Stimulated activated CD4-positive, alpha-beta T cell treated with anti-CD3 and anti-CD28 coated beads, Interleukin-15, amount 100 ng/mL, for 48 hours (primary cell): Measurements from ENCODE around the gene ABCA12.

Experiments used
- DNase-seq, 2 donors: peaks; one replicate each; pipeline ENCODE4 v3.0.0-alpha.2; 2020; ENCODE audit warnings: low read depth in 2 of 2

ABCA12 gene

GRCh38 chr2:215136669-215137328, 1.6 kb downstream of the ABCA12 start:
- no peak for DNase-seq

GRCh38 chr2:215120401-215120800, 18.0 kb downstream of the ABCA12 start:
- DNase-seq, result no peak

- DNase-seq, result no peak
Observed at GRCh38 chr2:215119847-215120246, 18.6 kb downstream of the ABCA12 start.

- no peak for DNase-seq
Observed at GRCh38 chr2:215110918-215111317, 27.5 kb downstream of the ABCA12 start.

- no peak for DNase-seq
Observed at GRCh38 chr2:215107216-215108056, 31.0 kb downstream of the ABCA12 start.

DNA sequence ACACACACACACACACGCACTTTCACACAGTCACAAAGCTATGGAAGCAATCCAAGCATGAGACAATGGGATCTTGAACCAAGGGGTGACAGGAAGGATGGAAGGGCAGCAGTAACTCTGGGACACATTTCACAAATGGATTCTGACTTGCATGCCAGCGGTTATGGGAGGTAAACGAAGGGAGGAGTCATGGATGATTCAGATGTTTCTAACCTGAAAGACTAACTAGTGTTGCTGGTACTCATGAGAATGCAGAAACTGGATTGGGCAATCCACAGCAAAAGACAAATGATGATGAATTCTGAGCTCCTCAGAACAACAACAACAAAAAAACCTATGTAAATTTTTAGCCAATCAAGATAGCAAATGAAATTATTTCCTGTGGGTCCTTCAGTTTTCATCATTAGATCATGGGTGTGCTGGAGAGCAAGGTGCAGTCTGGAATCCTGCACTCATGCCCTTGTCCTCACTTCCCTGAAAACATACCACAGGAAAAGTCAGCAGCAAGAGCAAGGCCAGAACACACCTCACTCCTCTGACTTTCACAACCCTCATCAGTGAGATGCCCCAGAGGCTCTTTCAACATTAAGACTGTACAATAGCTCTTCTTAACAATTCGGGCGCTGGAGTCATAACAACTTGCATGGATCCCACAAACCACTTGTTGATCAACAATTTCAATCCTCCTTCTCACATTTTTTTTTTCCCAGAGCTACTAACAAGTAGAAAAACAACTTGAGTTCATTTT, 32.6 kb downstream of the ABCA12 start:
- DNase-seq, result no peak

DNA sequence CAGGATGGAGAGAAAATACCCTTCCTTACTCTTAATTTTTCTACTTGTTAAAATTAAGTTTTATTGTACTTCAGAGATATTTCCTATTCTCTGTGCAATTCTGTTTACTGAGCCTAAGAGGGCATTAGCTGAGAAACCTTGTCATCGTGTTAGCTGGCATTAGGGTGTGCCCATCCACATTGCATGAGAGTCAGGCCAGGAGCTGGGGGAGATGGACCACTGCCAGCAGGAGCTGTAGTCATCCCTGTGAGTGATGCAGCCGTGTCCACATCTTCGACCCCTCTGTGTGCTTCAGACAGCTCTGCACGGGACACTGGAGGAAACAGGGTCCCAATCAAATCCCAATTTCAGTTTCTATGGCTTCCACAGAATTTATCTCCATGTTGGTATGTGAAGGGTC, 34.2 kb downstream of the ABCA12 start:
- DNase-seq, result no peak

DNA sequence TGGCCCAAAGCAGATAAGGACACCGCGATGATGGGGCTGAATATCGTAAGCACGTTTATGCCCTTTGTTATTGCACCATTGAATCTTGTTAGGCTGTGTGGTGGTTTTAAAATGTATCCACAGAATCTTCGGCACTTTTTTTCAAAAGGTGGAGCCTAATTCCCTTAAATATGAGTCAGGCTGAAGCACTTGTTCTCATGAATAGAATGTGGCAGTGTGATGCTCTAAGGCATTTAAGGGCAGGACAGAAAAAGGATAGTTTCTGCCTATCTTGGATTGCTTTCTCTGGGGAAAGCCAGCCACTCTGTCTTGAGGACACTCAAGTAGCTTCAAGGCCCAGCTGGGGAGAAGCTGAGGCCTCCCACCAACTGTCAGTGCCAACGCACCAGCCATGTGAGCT, 39.6 kb downstream of the ABCA12 start:
- DNase-seq, result no peak

- no peak for DNase-seq
Observed at GRCh38 chr2:215084080-215084479, 54.3 kb downstream of the ABCA12 start.

GRCh38 chr2:215083146-215083545, 55.3 kb downstream of the ABCA12 start:
- no peak for DNase-seq

DNA sequence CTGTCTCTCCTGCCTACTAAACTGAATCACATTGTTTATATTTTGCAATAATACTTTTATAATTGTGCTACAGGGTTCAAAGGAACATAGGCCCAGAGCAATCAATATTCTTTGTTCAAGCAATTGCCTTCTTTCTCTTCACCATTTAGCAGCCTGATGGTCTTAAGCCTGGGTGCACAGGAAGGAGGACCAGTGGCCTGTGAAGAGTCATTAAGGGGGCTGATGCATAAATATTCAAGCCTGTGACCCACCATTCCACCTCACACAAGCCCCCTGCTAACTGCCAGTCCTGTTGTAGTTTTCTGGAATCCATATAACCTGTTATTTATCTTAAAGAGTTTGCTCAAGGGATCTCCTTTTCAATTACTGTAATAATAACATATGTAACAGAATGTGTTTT, 56.0 kb downstream of the ABCA12 start:
- no peak for DNase-seq

DNA sequence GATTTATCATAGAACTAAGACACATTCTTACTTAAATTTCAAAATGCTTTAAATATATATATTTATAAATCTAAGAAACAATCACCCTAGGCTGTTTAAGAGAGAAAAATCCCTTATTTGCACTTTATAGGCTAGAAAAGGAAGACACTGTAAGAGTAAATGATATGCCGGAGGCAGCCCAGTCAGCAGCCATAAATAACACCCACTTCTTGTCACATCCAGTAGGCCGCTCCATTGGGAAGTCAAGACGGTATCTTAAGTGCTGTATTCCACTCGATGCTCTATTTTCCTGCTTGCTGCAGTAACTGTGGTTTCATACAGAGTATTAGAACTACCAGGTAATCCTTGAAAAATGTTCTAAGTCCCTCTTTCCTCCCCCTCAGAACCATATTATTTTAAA, 57.9 kb downstream of the ABCA12 start:
- no peak for DNase-seq

GRCh38 chr2:215071676-215072075, 66.8 kb downstream of the ABCA12 start:
- no peak for DNase-seq

DNA sequence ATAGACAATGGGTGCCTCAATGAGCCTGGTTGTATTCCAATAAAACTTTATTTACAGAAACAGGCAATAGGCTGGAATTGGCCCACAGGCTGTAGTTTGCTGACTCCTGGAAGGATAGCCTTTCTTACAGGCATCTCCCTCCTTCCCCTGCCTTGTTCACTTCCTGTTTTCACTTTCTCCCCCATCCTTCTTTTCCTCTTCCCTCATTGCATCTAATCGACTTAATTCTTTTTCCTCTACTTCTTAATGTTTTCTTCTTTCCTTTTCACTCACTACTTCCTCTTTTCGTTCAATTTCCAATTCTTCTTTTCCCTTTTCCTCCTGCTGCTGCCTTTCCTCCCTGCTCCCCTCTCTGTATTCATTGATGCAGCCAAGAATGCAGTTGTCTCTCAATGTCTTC, 70.0 kb downstream of the ABCA12 start:
- no peak for DNase-seq

DNA sequence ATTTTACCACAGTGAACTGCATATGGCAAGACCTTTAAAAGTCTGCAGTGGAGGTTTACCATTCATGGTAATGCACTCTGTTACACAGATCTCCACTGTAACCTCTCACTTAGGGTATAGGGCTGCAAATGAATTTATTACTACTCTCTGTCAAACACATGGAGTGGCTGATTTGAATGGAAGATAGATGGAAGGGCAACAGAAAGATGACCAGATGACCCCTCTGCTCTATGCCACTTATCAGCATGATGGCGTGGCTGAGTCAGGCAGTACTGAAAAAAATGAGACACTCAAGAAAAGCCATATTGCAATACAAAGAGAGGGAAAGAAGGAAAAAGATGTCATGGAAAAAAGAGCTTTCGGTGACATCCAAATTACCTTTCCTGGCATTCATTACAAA, 72.3 kb downstream of the ABCA12 start:
- DNase-seq, result no peak

DNA sequence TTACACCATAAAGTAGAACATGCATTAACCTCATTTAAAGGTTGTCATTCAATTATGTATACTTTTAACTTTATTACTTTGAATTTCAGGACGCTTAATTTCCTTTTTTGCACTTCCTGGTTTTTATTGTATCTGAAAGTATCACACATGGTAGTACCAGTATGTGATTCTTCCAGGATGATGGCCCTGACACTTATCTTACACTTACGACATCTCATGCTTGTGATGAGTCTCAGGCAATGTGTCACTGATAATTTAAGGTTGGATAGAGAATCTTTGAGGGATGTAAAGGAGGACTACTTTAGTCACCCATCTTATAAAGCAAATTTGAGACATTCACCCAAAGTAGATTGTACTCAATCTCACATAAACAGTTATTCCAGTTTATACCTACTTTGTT, 74.9 kb downstream of the ABCA12 start:
- DNase-seq, result no peak

GRCh38 chr2:215060861-215061536, 77.4 kb downstream of the ABCA12 start:
- no peak for DNase-seq

DNA sequence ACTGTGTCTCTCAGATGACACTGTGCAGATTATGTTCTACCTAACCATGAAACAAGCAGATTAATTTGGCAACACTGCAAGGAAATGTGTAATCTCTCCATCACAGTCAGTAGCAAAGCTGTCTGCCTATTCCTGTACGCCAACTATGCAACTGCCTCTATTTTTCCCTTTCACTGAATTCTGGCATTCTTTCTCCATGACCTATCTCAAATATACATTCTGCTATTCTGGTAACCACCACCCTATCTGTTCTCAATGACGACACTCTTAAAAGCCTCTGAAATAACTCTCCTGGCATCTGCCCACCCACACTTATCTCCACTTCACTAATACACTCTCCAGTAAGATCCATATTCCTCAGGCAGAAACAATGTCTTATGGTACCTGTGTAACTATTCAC, 78.7 kb downstream of the ABCA12 start:
- DNase-seq, result no peak

DNA sequence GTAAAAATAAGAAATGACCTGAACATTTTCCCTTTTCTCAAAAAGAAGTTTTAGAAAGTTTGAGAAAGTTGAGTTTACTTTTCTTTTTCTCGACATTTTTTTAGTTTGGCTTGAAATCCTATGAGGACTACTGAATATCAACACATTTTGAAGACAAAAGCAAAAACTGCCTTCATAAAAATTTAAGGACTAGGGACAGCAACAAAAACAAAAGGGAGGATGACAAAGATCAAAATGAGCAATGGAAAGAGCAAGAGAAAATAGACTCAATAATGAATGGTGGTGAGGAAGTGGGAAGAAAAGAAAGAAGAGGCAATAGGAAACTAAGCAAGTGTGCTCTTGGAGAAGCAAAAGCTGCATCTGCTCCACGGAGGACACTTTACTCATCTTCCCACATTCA, 82.5 kb downstream of the ABCA12 start:
- DNase-seq, result no peak

GRCh38 chr2:215052810-215053209, 85.6 kb downstream of the ABCA12 start:
- no peak for DNase-seq

GRCh38 chr2:215052404-215052803, 86.0 kb downstream of the ABCA12 start:
- no peak for DNase-seq

DNA sequence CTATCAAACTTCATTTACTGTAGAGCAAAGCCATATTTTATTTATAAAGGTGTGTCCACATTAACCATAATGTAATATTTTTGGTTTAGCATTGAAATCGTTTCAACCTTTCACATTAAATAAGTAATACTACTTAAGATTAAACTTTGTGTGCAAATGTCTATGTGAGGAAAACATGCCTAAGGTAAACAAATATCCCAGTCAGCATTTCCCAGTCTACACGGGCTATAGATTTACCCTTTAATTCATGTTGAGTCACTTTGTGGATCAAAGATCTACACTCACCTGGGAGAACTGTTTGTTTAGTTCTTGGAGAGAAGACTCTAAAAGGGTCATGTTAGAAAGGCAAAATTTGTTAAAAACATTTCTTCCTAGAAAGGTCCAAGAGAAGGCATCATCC, 89.1 kb downstream of the ABCA12 start:
- no peak for DNase-seq
